ENCODE data around the gene THAP9.

THAP9 gene

GRCh38 chr4:82965763-82966162, 65.2 kb downstream of the THAP9 start:
- DNase-seq, result no peak

GRCh38 chr4:82968972-82969371, 68.4 kb downstream of the THAP9 start:
- no peak for DNase-seq

GRCh38 chr4:82969414-82969813, 68.9 kb downstream of the THAP9 start:
- DNase-seq, result no peak

All from suppressor macrophage treated with lipopolysaccharide for 1 hour (primary cell).